OCI-LY1 (cell line): ENCODE data around the gene RHOV.

ENCODE experiments used
- H2AFZ ChIP-seq: fragments of 200-600 bp; sonication (generic), shearing (Covaris generic); 2 replicates; pipeline ENCODE4 v1.6.0; 2014; ENCODE audit warnings: antibody characterized with exemption, mild to moderate bottlenecking, low read length
- H3F3A ChIP-seq: fragments of 200-600 bp; sonication (generic), shearing (Covaris generic); 2 replicates; pipeline ENCODE4 v1.6.0; 2014; ENCODE audit warnings: mild to moderate bottlenecking, antibody characterized with exemption, low read length, moderate library complexity; ENCODE audit not compliant: insufficient read depth
- H3K27ac ChIP-seq: fragments of 200-600 bp; sonication (generic); 2 replicates; pipeline ENCODE4 v1.5.1; 2014; ENCODE audit warnings: low read length, mixed run types, mild to moderate bottlenecking, low read depth; ENCODE audit not compliant: poor library complexity, severe bottlenecking
- H3K27me3 ChIP-seq: fragments of 200-600 bp; sonication (generic); 2 replicates; pipeline ENCODE4 v1.6.0; 2014; ENCODE audit warnings: antibody characterized with exemption, mild to moderate bottlenecking, low read length, moderate library complexity; ENCODE audit not compliant: insufficient read depth
- H3K36me3 ChIP-seq: fragments of 200-600 bp; sonication (generic); 2 replicates; pipeline ENCODE4 v1.6.1; 2014; ENCODE audit warnings: mild to moderate bottlenecking, antibody characterized with exemption, low read length, moderate library complexity, mixed read lengths; ENCODE audit not compliant: insufficient read depth
- H3K4me1 ChIP-seq: fragments of 200-600 bp; sonication (generic); 2 replicates; pipeline ENCODE4 v1.5.1; 2014; ENCODE audit warnings: mild to moderate bottlenecking, low read length, moderate library complexity; ENCODE audit not compliant: insufficient read depth, severe bottlenecking
- H3K4me2 ChIP-seq: fragments of 200-600 bp; sonication (generic), shearing (Covaris generic); 2 replicates; pipeline ENCODE4 v1.6.1; 2014; ENCODE audit warnings: low read length
- H3K4me3 ChIP-seq: fragments of 200-600 bp; sonication (generic); 2 replicates; pipeline ENCODE4 v1.5.1; 2014; ENCODE audit warnings: low read length, low read depth, mild to moderate bottlenecking, mixed read lengths; ENCODE audit not compliant: poor library complexity, severe bottlenecking
- H3K79me2 ChIP-seq: fragments of 200-600 bp; shearing (Covaris generic); 2 replicates; pipeline ENCODE4 v1.6.1; 2016; ENCODE audit warnings: mixed run types, low read length, mixed read lengths; ENCODE audit not compliant: insufficient read depth
- H3K9ac ChIP-seq: fragments of 200-600 bp; sonication (generic), shearing (Covaris generic); 2 replicates; pipeline ENCODE4 v1.6.1; 2014; ENCODE audit warnings: mild to moderate bottlenecking, low read length, mixed read lengths
- H3K9me2 ChIP-seq: fragments of 200-600 bp; sonication (generic), shearing (Covaris generic); 2 replicates; pipeline ENCODE4 v1.6.1; 2014; ENCODE audit warnings: low read depth, mild to moderate bottlenecking, low read length, mixed read lengths
- H3K9me3 ChIP-seq: fragments of 200-600 bp; shearing (Covaris generic); 2 replicates; pipeline ENCODE4 v1.6.1; 2014; ENCODE audit warnings: low read length, mixed read lengths
- H4K20me1 ChIP-seq: fragments of 200-600 bp; sonication (generic), shearing (Covaris generic); 2 replicates; pipeline ENCODE4 v1.6.0; 2016; ENCODE audit warnings: mild to moderate bottlenecking, low read length; ENCODE audit not compliant: insufficient read depth
- EZH2 ChIP-seq: fragments of 200-600 bp; sonication (generic), shearing (Covaris generic); IDR thresholded peaks from 2 replicates; pipeline ENCODE4 v1.8.0; 2017; ENCODE audit warnings: borderline replicate concordance, mixed run types, mild to moderate bottlenecking, antibody characterized with exemption, low read length, moderate library complexity, mixed read lengths
- TF ChIP-seq, protein P1 (sequence below): fragments of 200-600 bp; sonication (generic), shearing (Covaris generic); IDR thresholded peaks from 2 replicates; pipeline ENCODE4 v1.5.1; 2017; ENCODE audit warnings: mild to moderate bottlenecking, antibody characterized with exemption, low read length, moderate library complexity, mixed read lengths

Gene RHOV

DNA sequence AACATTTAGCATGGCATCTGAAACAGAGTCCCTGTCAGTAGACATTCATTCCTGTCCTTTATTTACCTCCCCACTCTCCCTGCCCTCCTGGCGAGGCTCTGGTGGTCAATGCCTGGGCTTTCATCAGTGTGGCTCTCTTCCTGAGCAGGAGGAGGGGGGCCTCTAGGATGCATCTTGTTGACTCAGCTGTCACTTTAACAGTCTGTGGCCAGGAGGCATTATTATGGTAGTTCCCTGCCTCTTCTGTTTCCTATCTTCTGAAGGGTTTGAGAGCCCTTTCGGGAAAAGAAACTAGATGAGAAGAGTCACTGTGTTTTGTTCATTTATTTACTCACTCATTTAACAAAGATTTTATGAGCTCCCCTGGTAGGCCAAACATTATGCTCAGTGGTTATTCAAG, 43.1 kb downstream of the RHOV start:
- no peaks in the 10 kb centered on the region for H3K79me2 ChIP-seq
- no peak overlapping the region for H3K27ac ChIP-seq
- no peak for TF ChIP-seq EZH2
- TF ChIP-seq, protein P1, sequence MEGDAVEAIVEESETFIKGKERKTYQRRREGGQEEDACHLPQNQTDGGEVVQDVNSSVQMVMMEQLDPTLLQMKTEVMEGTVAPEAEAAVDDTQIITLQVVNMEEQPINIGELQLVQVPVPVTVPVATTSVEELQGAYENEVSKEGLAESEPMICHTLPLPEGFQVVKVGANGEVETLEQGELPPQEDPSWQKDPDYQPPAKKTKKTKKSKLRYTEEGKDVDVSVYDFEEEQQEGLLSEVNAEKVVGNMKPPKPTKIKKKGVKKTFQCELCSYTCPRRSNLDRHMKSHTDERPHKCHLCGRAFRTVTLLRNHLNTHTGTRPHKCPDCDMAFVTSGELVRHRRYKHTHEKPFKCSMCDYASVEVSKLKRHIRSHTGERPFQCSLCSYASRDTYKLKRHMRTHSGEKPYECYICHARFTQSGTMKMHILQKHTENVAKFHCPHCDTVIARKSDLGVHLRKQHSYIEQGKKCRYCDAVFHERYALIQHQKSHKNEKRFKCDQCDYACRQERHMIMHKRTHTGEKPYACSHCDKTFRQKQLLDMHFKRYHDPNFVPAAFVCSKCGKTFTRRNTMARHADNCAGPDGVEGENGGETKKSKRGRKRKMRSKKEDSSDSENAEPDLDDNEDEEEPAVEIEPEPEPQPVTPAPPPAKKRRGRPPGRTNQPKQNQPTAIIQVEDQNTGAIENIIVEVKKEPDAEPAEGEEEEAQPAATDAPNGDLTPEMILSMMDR, result no peak
- peaks cover 8% of the 10 kb centered on the region for H3K4me1 ChIP-seq
- no peak overlapping the region for H2AFZ ChIP-seq
- no peaks in the 10 kb centered on the region for H3K9me2 ChIP-seq
- H3F3A ChIP-seq, result no peaks in the 10 kb centered on the region
- H3K9ac ChIP-seq, result no peak overlapping the region
- H3K4me3 ChIP-seq, result no peak overlapping the region
- no peaks in the 10 kb centered on the region for H3K36me3 ChIP-seq
- no peak overlapping the region for H3K4me2 ChIP-seq
- no peaks in the 10 kb centered on the region for H4K20me1 ChIP-seq
- H3K9me3 ChIP-seq, result no peaks in the 10 kb centered on the region
- no peaks in the 10 kb centered on the region for H3K27me3 ChIP-seq

DNA sequence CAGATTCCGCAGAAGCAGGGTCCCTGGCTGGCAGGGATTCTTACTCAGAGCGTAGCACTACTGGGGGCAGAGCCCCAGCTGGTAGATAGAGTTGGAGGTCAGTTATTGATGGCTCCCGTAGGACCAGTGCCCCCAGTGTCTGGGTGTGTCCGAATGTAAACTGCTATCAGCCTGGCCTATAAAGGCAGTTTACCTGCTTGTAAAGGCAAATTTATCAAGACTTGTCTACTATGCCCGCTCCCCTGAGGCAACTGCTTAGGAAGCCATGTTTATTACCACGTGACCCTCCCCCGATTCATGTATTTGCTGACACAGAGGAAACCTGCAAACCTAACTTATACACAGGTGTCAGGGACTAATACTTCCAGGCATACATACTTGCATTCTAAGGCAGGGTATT, 44.9 kb downstream of the RHOV start:
- Histone ChIP-seq H3K4me2 (peak overlapping the region; percentile 58), H2AFZ (peak overlapping the region; percentile 44)

DNA sequence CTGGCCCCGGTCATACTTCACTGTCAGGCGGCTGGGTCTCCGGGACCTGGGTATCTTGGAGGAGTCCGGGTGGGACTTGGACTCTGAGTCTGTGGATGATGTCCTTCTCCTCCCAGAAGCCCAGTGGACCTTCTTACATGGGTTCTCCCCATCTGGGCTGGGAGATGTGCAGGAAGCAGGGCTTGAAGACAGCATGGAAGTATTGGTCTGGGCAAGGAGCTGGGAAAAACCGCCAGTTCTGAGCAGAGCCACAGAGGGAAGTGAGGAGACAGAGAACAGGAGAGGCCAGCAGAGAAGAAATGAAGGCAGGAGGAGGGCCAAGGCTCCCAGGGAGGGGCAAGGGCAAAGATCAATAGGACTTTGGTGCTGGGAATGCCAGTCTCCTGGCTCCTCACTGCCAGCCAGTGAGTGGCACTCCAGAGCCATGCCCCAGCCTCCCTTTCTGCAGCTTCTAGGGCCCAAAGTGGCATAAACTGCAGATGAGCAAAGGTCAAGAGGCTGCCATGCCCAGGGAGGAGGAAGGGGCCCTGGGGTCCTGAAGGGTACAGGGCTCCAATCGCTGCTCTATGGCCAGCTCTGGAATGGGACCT, 45.5 kb downstream of the RHOV start, which contains the start of gene PPP1R14D:
Gene PPP1R14D, minus strand, starts transcription at position 262 of the 590 bp plus-strand sequence. Its CDS starts 67 bp downstream, at position 195.
- Histone ChIP-seq H3K79me2 (no peaks in the 10 kb centered on the region), H4K20me1 (no peaks in the 10 kb centered on the region), H3K27me3 (no peaks in the 10 kb centered on the region), H3K9me2 (no peaks in the 10 kb centered on the region), H3K4me3 (peak within 1 kb of the TSS; percentile 43), H3K36me3 (no peaks in the 10 kb centered on the region), H3K4me1 (peaks cover 8% of the 10 kb centered on the region), H2AFZ (peak within 1 kb of the TSS; percentile 44), H3K27ac (no peak within 1 kb of the TSS), H3K9ac (peak within 1 kb of the TSS; percentile 15; the same call in 1 of the 2 replicates), H3F3A (no peaks in the 10 kb centered on the region), H3K4me2 (peak within 1 kb of the TSS; percentile 58), H3K9me3 (no peaks in the 10 kb centered on the region)
- no peak for TF ChIP-seq EZH2
- TF ChIP-seq, protein P1, result no peak

More for the DNA sequence above, 44.9 kb downstream of the RHOV start:
- no peaks in the 10 kb centered on the region for H3K9me3 ChIP-seq
- peaks cover 8% of the 10 kb centered on the region for H3K4me1 ChIP-seq
- no peak overlapping the region for H3K27ac ChIP-seq
- no peaks in the 10 kb centered on the region for H3K79me2 ChIP-seq
- H3F3A ChIP-seq, result no peaks in the 10 kb centered on the region
- TF ChIP-seq EZH2, result no peak
- TF ChIP-seq, protein P1, result no peak
- no peaks in the 10 kb centered on the region for H3K27me3 ChIP-seq
- no peaks in the 10 kb centered on the region for H4K20me1 ChIP-seq
- peak overlapping the region; percentile 43 for H3K4me3 ChIP-seq
- no peaks in the 10 kb centered on the region for H3K9me2 ChIP-seq
- no peaks in the 10 kb centered on the region for H3K36me3 ChIP-seq
- peak overlapping the region; percentile 15; the same call in 1 of the 2 replicates for H3K9ac ChIP-seq
